Gastroesophageal sphincter (tissue), 4 donors: Measurements from ENCODE around the gene RTN4R. TPM values are rescaled to one million over a fixed set of nuclear protein-coding genes. Genes with fewer than 3 reads are reported as not detected.
"Not testable (repeated sequence)": the region's sequence is repeated elsewhere in the genome, so short reads cannot be mapped to it uniquely, and the experiment has no call there.

Source experiments
- ATAC-seq: fragments of 150-250 bp; one replicate; pipeline ENCODE4 v1.9.1; 2016; ENCODE audit warnings: mild to moderate bottlenecking, moderate library complexity
- H3K27ac ChIP-seq, 4 donors: fragments of 200-600 bp; sonication (generic) in 3 of 4; 1 replicate in 3 of 4; 2 replicates in 1 of 4; pipeline ENCODE4 v1.5.1; 2016 to 2019
- H3K27me3 ChIP-seq: fragments of 200-600 bp; sonication (generic); one replicate; pipeline ENCODE4 v1.5.1; 2019
- H3K36me3 ChIP-seq, 2 donors: fragments of 200-600 bp; sonication (generic); one replicate each; pipeline ENCODE4 v1.5.1; 2019; ENCODE audit warnings: control low read depth in 1 of 2
- H3K4me1 ChIP-seq, 3 donors: fragments of 200-600 bp; sonication (generic); 1 replicate in 2 of 3; 2 replicates in 1 of 3; pipeline ENCODE4 v1.5.1; 2016 to 2019; ENCODE audit warnings: control low read depth in 2 of 3
- H3K4me3 ChIP-seq, 2 donors: fragments of 200-600 bp; sonication (generic); one replicate each; pipeline ENCODE4 v1.5.1; 2019; ENCODE audit warnings: mild to moderate bottlenecking in 1 of 2, moderate library complexity in 1 of 2
- H3K9me3 ChIP-seq, 3 donors: fragments of 200-600 bp; sonication (generic); one replicate each; pipeline ENCODE4 v1.5.1; 2017 to 2019; ENCODE audit warnings: control low read depth in 2 of 3
- EP300 ChIP-seq: sonication (generic); formaldehyde crosslinking; IDR thresholded peaks from one replicate; pipeline ENCODE4 v1.6.1; 2017; ENCODE audit warnings: antibody characterized with exemption, mild to moderate bottlenecking
- POLR2A ChIP-seq, 2 donors: fragments of 450-650 bp; IDR thresholded peaks; one replicate each; pipeline ENCODE4 v1.6.1; 2017; ENCODE audit warnings: antibody characterized with exemption in 2 of 2, mild to moderate bottlenecking in 2 of 2, moderate library complexity in 1 of 2
- POLR2AphosphoS5 ChIP-seq: sonication (generic); formaldehyde crosslinking; IDR thresholded peaks from one replicate; pipeline ENCODE4 v1.6.1; 2017; ENCODE audit warnings: antibody characterized with exemption
- WGBS, 2 donors: methylation state at CpG; one replicate each; pipeline ENCODE4 v1.1.5; 2018; ENCODE audit warnings: low coverage in 1 of 2; 5-methylcytosine and 5-hydroxymethylcytosine counted together
- total RNA-seq, 4 donors: library from RNA; depleted of rRNA; stranded (reverse); fragments of >200 nt; gene quantifications; one replicate each; pipeline ENCODE4 v1.1.0, GENCODE V29; 2016
- TF ChIP-seq, protein P1 (sequence below), 4 experiments: fragments of 200-600 bp in 2 of 4; fragments of 450-650 bp in 2 of 4; sonication (generic) in 1 of 4; IDR thresholded peaks; one replicate each; pipeline ENCODE4 v1.5.1; 2017 to 2019; ENCODE audit warnings: antibody characterized with exemption in 4 of 4, mild to moderate bottlenecking in 2 of 4, moderate library complexity in 2 of 4

RTN4R gene
- total RNA-seq, 4 donors from 2014 or later = 1.3 to 2.4 TPM; not detected in 2

GRCh38 chr22:20276468-20276867 lies 8.3 kb upstream of the RTN4R start:
- Histone ChIP-seq H3K27ac (no peak overlapping the region), H3K36me3 (no peaks in the 10 kb centered on the region), H3K27me3 (no peaks in the 10 kb centered on the region), H3K4me1 (no peaks in the 10 kb centered on the region), H3K9me3 (no peaks in the 10 kb centered on the region), H3K4me3 (no peak overlapping the region)
- TF ChIP-seq POLR2A (IDR thresholded peaks at IDR 0.05) = no peak
- TF ChIP-seq POLR2AphosphoS5 = no peak
- TF ChIP-seq, protein P1, sequence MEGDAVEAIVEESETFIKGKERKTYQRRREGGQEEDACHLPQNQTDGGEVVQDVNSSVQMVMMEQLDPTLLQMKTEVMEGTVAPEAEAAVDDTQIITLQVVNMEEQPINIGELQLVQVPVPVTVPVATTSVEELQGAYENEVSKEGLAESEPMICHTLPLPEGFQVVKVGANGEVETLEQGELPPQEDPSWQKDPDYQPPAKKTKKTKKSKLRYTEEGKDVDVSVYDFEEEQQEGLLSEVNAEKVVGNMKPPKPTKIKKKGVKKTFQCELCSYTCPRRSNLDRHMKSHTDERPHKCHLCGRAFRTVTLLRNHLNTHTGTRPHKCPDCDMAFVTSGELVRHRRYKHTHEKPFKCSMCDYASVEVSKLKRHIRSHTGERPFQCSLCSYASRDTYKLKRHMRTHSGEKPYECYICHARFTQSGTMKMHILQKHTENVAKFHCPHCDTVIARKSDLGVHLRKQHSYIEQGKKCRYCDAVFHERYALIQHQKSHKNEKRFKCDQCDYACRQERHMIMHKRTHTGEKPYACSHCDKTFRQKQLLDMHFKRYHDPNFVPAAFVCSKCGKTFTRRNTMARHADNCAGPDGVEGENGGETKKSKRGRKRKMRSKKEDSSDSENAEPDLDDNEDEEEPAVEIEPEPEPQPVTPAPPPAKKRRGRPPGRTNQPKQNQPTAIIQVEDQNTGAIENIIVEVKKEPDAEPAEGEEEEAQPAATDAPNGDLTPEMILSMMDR (IDR thresholded peaks at IDR 0.05) = no peak
- TF ChIP-seq EP300 = no peak
- ATAC-seq = no peak
- WGBS, 2 donors = 78 to 96% methylated on average over 3 to 4 of the region's 7 CpGs

DNA sequence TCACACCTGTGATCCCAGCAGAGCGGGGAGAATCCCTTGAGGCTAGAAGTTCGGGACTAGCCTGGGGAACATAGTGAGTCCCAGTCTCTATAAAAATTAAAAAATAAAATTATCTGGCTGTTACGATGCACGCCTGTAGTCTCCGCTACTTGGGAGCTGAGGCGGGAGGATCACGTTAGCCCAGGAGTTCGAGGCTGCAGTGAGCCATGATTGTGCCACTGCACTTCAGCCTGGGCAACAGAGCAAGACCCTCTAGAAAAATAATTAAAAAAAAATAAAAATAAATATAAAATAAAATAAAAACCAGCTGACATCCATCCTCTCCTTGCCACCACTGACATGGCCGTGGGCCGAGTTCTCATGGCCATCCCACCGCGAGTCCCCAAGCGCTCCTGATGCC lies 7.7 kb upstream of the RTN4R start:
- no peaks in the 10 kb centered on the region for H3K36me3 ChIP-seq

DNA sequence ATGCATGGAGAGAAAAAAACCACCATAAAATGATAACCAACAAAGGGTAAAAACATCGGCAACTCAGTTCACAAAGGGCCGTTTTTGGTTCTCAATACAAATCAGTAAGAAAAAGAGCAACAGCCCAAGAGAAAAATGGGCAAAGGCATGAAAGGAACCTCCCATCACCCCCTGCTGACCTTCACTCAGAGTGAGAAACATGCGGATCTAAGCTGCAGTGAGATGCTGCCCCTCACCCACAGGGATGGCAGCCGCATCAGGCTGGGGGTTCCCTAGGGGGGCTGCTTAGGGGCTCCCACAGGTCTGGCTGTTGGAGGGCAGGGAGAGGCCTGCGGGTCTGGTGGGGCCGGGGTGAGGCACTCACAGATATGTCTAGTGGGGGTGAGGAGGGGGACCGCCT lies 7.2 kb upstream of the RTN4R start:
- not testable (repeated sequence) for H3K4me3 ChIP-seq, H3K4me1 ChIP-seq, ATAC-seq, H3K36me3 ChIP-seq, H3K27me3 ChIP-seq, H3K9me3 ChIP-seq, H3K27ac ChIP-seq
- 0% methylated on average over 1 of the region's 7 CpGs; no CpG with 5 or more reads in 1 of the 2 donors for WGBS, 2 donors

More for the DNA sequence above, 7.7 kb upstream of the RTN4R start:
- no peaks in the 10 kb centered on the region for H3K9me3 ChIP-seq
- H3K27ac ChIP-seq = no peak overlapping the region
- no peaks in the 10 kb centered on the region for H3K4me1 ChIP-seq
- TF ChIP-seq POLR2AphosphoS5 (no peak), POLR2A (IDR thresholded peaks at IDR 0.05) (no peak)
- TF ChIP-seq, protein P1 (IDR thresholded peaks at IDR 0.05) = no peak
- H3K4me3 ChIP-seq = no peak overlapping the region
- no peaks in the 10 kb centered on the region for H3K27me3 ChIP-seq
- 93 to 97% methylated on average over 10 to 13 of the region's 13 CpGs for WGBS, 2 donors
- ATAC-seq = no peak

GRCh38 chr22:20274374-20274773 lies 6.3 kb upstream of the RTN4R start:
- ATAC-seq, H3K36me3 ChIP-seq, H3K27me3 ChIP-seq, H3K27ac ChIP-seq, H3K9me3 ChIP-seq, H3K4me3 ChIP-seq, H3K4me1 ChIP-seq: not testable (repeated sequence)
- no CpG with 5 or more reads among the region's 10 CpGs for WGBS, 2 donors

- no peak for ATAC-seq
- H3K4me3 ChIP-seq = no peak overlapping the region
- no peaks in the 10 kb centered on the region for H3K36me3 ChIP-seq
- H3K9me3 ChIP-seq = no peaks in the 10 kb centered on the region
- no peaks in the 10 kb centered on the region for H3K27me3 ChIP-seq
- TF ChIP-seq POLR2AphosphoS5 (no peak), POLR2A (IDR thresholded peaks at IDR 0.05) (no peak), EP300 (no peak)
- TF ChIP-seq, protein P1 (IDR thresholded peaks at IDR 0.05) = no peak
- H3K27ac ChIP-seq = no peak overlapping the region
- WGBS, 2 donors = no CpG with 5 or more reads among the region's 12 CpGs
- peaks cover 0 to 1% (median 0%) of the 10 kb centered on the region in 3 donors for H3K4me1 ChIP-seq
Measured at GRCh38 chr22:20273758-20274181, 5.7 kb upstream of the RTN4R start.

DNA sequence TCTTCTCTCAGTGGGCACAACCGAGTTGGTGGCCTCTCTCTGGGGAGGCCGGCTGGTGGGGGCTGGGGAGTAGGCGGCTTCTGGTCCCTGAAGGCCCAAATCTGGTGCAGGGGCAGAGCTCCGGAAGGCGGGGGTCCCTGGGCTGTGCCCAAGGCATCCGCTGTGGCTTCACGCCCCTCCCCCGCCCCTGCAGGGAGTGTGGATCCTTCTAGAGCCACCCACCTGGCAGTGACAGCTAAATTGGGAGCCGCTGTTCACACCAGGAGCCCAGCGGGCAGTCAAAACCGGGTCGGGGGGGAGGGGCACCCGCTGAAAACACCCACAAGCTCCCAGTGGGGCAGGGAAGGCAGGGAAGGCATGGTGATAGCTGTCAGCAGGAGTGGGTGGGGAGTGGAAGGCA lies 4.6 kb upstream of the RTN4R start:
- H3K4me1 ChIP-seq = peaks cover 0 to 10% (median 3%) of the 10 kb centered on the region in 3 donors
- H3K36me3 ChIP-seq = no peaks in the 10 kb centered on the region
- WGBS, 2 donors = no CpG with 5 or more reads among the region's 13 CpGs
- H3K9me3 ChIP-seq = no peaks in the 10 kb centered on the region
- H3K4me3 ChIP-seq = no peak overlapping the region
- peaks cover 3% of the 10 kb centered on the region for H3K27me3 ChIP-seq
- TF ChIP-seq, protein P1 (IDR thresholded peaks at IDR 0.05) = no peak
- no peak for TF ChIP-seq EP300
- TF ChIP-seq POLR2AphosphoS5 = no peak
- no peak for ATAC-seq
- H3K27ac ChIP-seq = no peak overlapping the region
